ENCODE measurements around the gene DUSP22.
"Not testable (repeated sequence)": the region's sequence is repeated elsewhere in the genome, so short reads cannot be mapped to it uniquely, and the experiment has no call there.

DUSP22 gene, protein sequence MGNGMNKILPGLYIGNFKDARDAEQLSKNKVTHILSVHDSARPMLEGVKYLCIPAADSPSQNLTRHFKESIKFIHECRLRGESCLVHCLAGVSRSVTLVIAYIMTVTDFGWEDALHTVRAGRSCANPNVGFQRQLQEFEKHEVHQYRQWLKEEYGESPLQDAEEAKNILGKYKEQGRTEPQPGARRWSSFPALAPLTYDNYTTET

GRCh38 chr6:291697-292505, at the start of gene DUSP22:
Gene DUSP22 (plus strand): TSS chr6:292487. CDS start chr6:292540, 53 bp downstream.
- no peak for DNase-seq

GRCh38 chr6:246352-246751, 45.9 kb upstream of the DUSP22 start:
- no peak for DNase-seq

- DNase-seq = no peak
Measured at GRCh38 chr6:247351-247750, 44.9 kb upstream of the DUSP22 start.

- not testable (repeated sequence) for DNase-seq
Measured at GRCh38 chr6:248046-248445, 44.2 kb upstream of the DUSP22 start.

DNA sequence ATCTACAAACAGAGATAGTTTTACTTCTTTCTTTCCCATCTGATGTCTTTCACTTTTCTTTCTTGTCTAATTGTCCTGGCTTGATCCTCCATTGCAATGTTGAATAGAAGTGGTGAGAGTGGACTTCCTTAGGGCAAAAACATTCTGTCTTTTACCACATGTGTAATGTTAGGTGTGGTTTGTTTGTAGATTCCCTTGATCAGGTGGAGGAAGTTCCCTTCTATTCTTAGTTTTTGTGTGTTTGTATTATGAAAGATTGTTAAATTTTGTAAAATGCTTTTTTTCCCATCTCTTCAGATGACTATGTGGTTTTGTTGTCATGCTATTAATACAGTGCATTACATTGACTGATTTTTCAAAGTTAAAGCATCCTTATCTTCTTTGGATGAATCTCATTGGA, 41.6 kb upstream of the DUSP22 start:
- no peak for DNase-seq

DNA sequence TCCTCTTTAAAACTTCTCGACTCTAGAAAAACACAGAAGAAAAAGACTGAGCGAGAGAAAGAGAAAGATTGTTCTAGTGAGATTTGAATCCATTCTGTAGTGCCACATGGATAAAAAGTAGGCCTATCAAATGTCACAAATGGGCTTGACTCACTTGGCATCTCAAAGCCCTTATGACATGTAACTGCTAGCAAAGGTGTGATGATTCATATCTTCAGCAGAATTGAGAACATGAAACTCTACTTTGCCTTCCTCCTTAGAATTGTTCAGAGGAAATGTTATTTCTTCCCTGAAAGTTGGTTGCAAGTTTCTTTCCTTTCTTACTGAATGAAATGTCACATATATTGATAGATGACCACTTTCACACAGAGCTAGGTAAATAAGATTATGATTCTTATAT, 40.4 kb upstream of the DUSP22 start:
- peak in 1 of 3 experiments; percentile 11 for DNase-seq

GRCh38 chr6:252775-253535, 39.3 kb upstream of the DUSP22 start:
- DNase-seq = peak in 2 of 3 experiments; percentile 49 to 89

GRCh38 chr6:254016-254415, 38.3 kb upstream of the DUSP22 start:
- DNase-seq = peak in 1 of 3 experiments; percentile 24

- no peak for DNase-seq
Measured at GRCh38 chr6:255041-255750, 37.1 kb upstream of the DUSP22 start.

DNA sequence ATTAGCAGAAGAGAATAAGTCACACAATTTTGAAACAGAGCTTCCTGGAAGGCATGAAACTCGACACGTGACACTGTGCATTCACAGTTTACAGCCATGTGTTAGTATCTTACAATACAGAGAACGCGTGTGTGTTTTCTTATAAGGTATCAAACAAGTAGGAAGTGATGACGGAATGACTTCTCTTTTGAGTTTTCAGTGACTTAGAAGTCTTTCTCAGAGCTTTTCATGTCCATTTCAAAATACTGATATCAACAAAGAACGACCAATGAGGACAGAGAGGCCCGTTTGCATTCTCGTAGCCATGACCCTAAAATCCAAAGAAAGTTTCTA, 36.6 kb upstream of the DUSP22 start:
- DNase-seq = no peak

- DNase-seq = no peak
Measured at GRCh38 chr6:256169-256568, 36.1 kb upstream of the DUSP22 start.

- DNase-seq = no peak
Measured at GRCh38 chr6:257031-257725, 35.1 kb upstream of the DUSP22 start.

DNA sequence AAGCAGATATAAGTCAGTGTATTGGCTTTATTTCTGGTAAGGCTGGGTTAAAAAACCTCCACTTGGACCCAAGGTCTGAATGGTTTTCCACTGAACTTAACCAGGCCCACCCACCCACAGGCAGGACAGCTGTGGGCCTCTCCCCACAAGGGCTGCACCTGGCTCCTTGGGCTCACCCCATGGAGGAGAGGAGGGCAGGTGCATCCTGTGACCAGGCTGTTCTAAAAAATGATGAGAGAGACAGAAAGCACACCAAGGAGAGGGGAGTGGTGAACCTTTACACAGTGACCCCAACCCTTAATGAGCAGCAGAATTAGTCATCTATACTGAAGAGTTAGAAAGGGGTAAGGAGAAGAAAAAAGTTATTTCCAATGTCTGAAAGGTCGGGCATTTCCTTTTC, 34.5 kb upstream of the DUSP22 start:
- no peak for DNase-seq

DNA sequence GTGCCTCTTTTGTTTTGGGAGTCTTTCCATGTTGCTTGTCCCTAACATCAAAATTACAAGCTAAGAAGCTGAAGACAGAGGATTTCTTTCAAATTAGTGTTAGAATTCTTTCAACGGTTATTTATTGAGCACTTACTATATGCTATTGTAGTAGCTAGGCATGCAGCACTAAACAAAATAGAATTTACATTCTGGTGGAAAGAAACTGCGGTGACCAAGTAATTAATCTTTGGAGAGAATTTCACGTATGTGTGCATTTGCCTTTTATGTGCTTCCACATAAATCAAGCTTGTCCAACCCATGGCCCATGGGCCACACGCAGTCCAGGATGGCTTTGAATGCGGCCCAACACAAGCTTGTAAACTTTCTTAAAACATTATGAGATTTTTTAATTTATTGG, 33.0 kb upstream of the DUSP22 start:
- no peak for DNase-seq

- no peak for DNase-seq
Measured at GRCh38 chr6:259901-260508, 32.3 kb upstream of the DUSP22 start.

DNA sequence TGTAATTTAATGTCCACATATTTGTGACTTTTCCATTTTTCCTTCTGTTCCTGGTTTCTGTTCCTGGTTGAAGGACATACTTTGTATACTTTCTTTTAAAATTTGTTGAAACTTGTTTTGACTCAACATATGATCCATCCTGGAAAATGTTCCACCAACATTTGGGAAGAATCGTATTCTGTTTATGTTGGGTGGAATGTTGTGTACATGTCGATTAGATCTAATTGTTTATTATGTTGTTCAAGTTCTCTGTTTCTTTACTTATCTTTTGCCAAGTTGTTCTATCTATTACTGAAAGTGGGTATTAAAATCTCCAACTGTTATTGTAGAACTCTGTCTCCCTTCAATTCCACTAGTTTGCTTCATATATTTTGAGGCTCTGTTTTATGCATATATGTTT, 27.7 kb upstream of the DUSP22 start:
- DNase-seq = no peak

GRCh38 chr6:268394-268935, 23.8 kb upstream of the DUSP22 start:
- DNase-seq = no peak

DNA sequence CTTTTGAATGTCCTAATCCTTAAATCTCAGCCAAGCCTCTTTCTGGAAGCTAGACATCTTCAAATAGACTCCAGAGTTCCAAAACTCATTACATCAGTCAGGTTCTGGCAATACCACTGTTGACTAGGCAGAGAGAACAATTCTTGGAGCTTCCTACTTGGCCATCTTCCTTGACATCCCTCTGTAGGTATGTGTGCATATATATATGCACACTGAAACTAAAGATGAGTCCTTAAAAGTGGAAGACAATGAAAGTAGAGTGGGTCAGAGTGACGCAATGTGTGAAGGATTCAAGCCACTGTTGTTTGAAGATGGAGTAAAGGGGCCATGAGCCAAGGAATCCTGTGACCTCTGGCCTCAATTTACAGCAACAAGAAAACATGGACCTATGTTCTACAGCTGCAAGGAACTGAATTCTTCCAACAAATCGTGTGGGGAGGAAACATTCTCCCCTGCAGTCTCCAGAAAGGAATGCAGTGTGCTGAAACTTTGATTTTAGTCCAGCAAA, 18.7 kb upstream of the DUSP22 start:
- DNase-seq = no peak

DNA sequence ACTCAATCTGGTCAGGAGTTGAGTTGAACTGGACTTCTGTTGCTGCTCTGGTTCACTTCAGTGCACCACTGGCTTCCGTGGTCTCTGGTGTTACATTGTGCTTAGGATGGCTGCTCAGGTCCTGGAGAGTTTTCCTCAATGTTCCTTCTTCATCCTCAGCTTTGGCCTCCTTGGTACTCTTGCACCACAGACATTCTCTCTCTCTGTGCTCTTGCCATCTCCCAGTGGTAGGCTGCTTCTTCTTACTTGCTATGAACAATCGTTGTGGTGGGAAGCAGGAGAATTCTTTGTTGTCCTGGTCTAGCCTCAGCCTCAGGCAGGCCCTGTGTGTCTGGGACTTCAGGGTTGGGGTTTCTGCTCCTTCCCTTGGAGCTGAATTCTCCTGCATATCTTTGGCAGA, 14.5 kb upstream of the DUSP22 start:
- no peak for DNase-seq

DNA sequence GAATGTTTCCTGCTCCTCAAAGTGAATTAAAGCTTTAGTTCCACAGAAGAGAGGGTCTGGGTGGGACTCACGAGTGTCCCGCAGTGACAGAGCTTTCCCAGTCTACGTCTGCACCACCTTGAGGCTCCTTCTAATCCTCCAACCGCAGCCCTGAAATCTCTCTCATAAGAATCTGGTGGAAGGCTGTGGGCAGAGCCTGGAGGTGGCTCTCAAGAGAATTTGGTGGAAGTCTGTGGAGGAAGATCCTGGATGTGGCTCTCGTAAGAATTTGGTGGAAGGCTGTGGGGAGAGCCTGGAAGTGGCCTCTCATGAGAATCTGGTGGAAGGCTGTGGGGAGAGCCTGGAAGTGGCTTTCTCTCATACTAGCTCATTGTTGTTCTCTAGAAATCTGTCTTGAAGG, 13.8 kb upstream of the DUSP22 start:
- DNase-seq = no peak

DNA sequence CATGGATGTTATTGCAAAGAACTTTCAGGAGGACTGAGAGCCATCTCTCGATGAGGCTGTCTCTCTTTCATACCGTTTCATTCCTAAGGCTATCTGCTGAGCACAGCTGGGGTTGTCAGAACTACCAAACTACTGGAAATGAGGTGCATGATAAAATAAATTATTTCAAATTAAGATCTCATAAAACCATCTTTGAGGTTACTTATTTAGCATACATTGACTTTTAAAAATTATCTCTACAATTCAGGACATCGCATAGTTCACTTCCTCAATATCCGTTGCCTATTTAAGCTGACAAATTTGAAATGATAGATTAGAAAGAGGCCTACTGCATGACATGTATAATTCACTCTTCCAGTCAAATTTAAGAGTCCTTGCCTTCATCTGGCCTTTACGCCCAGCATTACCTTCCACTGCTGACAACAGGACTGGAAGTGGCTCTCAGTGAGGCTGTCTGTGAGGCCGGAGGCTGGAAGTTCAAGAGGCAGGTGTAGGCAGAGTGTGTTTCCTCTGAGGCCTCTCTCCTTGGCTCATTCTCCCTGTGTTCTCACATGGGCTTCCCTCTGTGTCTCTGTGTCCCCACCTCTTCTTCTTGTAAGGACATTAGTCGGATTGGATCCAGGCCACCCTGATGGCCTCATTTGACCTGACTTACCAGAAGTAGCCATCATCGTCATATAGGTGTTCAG, 12.8 kb upstream of the DUSP22 start:
- DNase-seq = no peak
